OCI-LY7 (cell line): ENCODE measurements around the gene KDM5C.

Experiments
- CTCF ChIP-seq: fragments of 200-600 bp; sonication (generic); conservative IDR thresholded peaks from 2 replicates; pipeline ENCODE4 v1.5.1; 2014; ENCODE audit warnings: mild to moderate bottlenecking, antibody characterized with exemption, low read length, moderate library complexity, mixed read lengths
- EZH2phosphoT487 ChIP-seq: fragments of 200-600 bp; sonication (generic); IDR thresholded peaks from 2 replicates; pipeline ENCODE4 v1.6.1; 2018; ENCODE audit warnings: low read depth, borderline replicate concordance, mild to moderate bottlenecking, mixed run types, antibody characterized with exemption, low read length, moderate library complexity, mixed read lengths

GRCh38 chrX:53193093-53193492 lies 31.9 kb downstream of the KDM5C start:
- no peak for TF ChIP-seq CTCF
- TF ChIP-seq EZH2phosphoT487, result no peak
